ENCODE results near the gene GP1BB. TPM values are rescaled to one million over a fixed set of nuclear protein-coding genes. Genes with fewer than 3 reads are reported as not detected.

Gene GP1BB
- total and polyA plus RNA-seq, 2 donors (not counting 3 experiments of a cell fraction or from before 2014, with no cell fraction given): 1.7 to 6.2 TPM

DNA sequence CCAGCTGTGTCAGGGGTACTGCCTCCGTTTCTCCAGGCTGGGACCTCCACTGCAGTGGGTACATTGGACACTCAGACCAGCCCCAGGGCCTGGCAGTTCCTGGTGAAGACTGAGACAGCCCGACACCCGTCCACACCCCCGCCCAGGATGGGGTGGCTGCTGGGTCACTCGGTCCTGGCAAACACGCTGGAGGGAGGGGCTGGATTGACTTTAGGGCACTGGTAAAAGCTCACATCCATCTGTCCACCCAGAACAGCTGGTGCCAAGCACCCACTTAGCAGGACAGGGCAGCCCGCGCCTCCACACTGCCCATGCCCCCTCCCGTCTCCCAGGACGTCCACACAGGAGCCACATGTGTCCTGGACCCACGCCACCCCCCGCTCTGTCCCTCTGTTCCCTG, 26.5 kb downstream of the GP1BB start:
- no peaks in the 10 kb centered on the region for H3K9me3 ChIP-seq (replicated peaks; ENCODE audit: control insufficient read depth, insufficient read depth, low read length)
- POLR2A ChIA-PET: no interaction called here
- no peak overlapping the region for H2AFZ ChIP-seq (ENCODE audit: low read depth, low read length)
- no peaks in the 10 kb centered on the region for H4K20me1 ChIP-seq (replicated peaks; ENCODE audit: control insufficient read depth, extremely low read depth, insufficient read depth, low read length)
- no peaks in the 10 kb centered on the region for H3K36me3 ChIP-seq (ENCODE audit: control insufficient read depth in 2 of 2, extremely low read depth in 1 of 2, insufficient read depth in 2 of 2, low read length in 2 of 2)
- no peaks in the 10 kb centered on the region for H3K9me1 ChIP-seq (replicated peaks; ENCODE audit: control insufficient read depth, extremely low read depth, insufficient read depth, low read length)
- BruUV-seq (replicated peaks): no TSS peak
- no peaks in the 10 kb centered on the region for H3K79me2 ChIP-seq (ENCODE audit: control insufficient read depth, insufficient read depth, low read length)
- intact Hi-C loops (cut with micrococcal nuclease) (no loop called here), dilution Hi-C loops (cut with MboI; ENCODE audit: extremely low pct_ligation_motif_present, low sequenced_read_pairs) (no loop called here)
- FAIRE-seq (no peak), DNase-seq (ENCODE audit: low read depth, low spot score) (no peak)
- H3K4me1 ChIP-seq (ENCODE audit: control insufficient read depth, extremely low read depth, insufficient read depth, low read length): peaks cover 9% of the 10 kb centered on the region
- H3K4me3 ChIP-seq (replicated peaks in 1 of 3; ENCODE audit: insufficient read depth in 1 of 3, low read depth in 1 of 3, low read length in 3 of 3): no peak overlapping the region
- CTCF ChIA-PET: interaction anchor here (1.2 to 2.7 kb wide), 2 partner anchors 19 to 160 kb away, joined by 4 to 15 read pairs; no protein-coding TSS in a partner anchor
- H3K27me3 ChIP-seq (ENCODE audit: control insufficient read depth in 2 of 2, insufficient read depth in 2 of 2, low read length in 2 of 2): peaks cover 9 to 12% of the 10 kb centered on the region in 2 experiments
- no peak overlapping the region for H3K9ac ChIP-seq (replicated peaks; ENCODE audit: extremely low read depth, insufficient read depth, low read length)
- TF ChIP-seq POLR2AphosphoS5 (IDR thresholded peaks at IDR 0.05; ENCODE audit: insufficient read depth, low read depth, low read length): no peak
- TF ChIP-seq, protein P1, sequence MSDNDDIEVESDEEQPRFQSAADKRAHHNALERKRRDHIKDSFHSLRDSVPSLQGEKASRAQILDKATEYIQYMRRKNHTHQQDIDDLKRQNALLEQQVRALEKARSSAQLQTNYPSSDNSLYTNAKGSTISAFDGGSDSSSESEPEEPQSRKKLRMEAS (IDR thresholded peaks at IDR 0.05; ENCODE audit: insufficient read depth, insufficient read length): no peak
- TF ChIP-seq, protein P2, sequence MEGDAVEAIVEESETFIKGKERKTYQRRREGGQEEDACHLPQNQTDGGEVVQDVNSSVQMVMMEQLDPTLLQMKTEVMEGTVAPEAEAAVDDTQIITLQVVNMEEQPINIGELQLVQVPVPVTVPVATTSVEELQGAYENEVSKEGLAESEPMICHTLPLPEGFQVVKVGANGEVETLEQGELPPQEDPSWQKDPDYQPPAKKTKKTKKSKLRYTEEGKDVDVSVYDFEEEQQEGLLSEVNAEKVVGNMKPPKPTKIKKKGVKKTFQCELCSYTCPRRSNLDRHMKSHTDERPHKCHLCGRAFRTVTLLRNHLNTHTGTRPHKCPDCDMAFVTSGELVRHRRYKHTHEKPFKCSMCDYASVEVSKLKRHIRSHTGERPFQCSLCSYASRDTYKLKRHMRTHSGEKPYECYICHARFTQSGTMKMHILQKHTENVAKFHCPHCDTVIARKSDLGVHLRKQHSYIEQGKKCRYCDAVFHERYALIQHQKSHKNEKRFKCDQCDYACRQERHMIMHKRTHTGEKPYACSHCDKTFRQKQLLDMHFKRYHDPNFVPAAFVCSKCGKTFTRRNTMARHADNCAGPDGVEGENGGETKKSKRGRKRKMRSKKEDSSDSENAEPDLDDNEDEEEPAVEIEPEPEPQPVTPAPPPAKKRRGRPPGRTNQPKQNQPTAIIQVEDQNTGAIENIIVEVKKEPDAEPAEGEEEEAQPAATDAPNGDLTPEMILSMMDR (IDR thresholded peaks at IDR 0.05; ENCODE audit: extremely low read depth in 1 of 2, insufficient read depth in 1 of 2, low read depth in 1 of 2, low read length in 2 of 2): no peak
- TF ChIP-seq FOS (IDR thresholded peaks at IDR 0.05; ENCODE audit: borderline replicate concordance, insufficient read depth, low read length): no peak
- TF ChIP-seq POLR2A (IDR thresholded peaks at IDR 0.05; ENCODE audit: low read depth, low read length): no peak
- H3K27ac ChIP-seq (ENCODE audit: insufficient read depth, low read depth, low read length): no peak overlapping the region
- no peak overlapping the region for H3K4me2 ChIP-seq (ENCODE audit: insufficient read depth, low read length)

Data from endothelial cell of umbilical vein (primary cell).